Spleen (tissue), 11 donors: ENCODE measurements around the gene CEACAM4. TPM values are rescaled to one million over a fixed set of nuclear protein-coding genes. Genes with fewer than 3 reads are reported as not detected.

Source experiments
- DNase-seq: peaks from one replicate; pipeline ENCODE4 v3.0.0-alpha.2; 2020
- H3K27ac ChIP-seq, 8 donors: fragments of 200-600 bp; sonication (generic) in 7 of 8; 1 replicate in 4 of 8; 2 replicates in 4 of 8; pipeline versions ENCODE4 v1.5.0 to v1.8.0; 2016 to 2021; ENCODE audit warnings: inconsistent platforms in 4 of 8, mild to moderate bottlenecking in 4 of 8, moderate library complexity in 1 of 8
- H3K27me3 ChIP-seq, 7 donors: fragments of 200-600 bp; sonication (generic) in 6 of 7; replicated peaks in 1 of 7; 1 replicate in 4 of 7; 2 replicates in 3 of 7; pipeline versions ENCODE4 v1.5.0 to v1.8.0; 2016 to 2021; ENCODE audit warnings: inconsistent platforms in 3 of 7, mild to moderate bottlenecking in 1 of 7
- H3K36me3 ChIP-seq, 6 donors: fragments of 200-600 bp; sonication (generic) in 5 of 6; 1 replicate in 4 of 6; 2 replicates in 2 of 6; pipeline versions ENCODE4 v1.5.0 to v1.8.0; 2016 to 2021; ENCODE audit warnings: inconsistent platforms in 2 of 6
- H3K4me1 ChIP-seq, 6 donors: fragments of 200-600 bp; sonication (generic) in 5 of 6; 1 replicate in 3 of 6; 2 replicates in 3 of 6; pipeline versions ENCODE4 v1.5.0 to v1.8.0; 2016 to 2021; ENCODE audit warnings: inconsistent platforms in 3 of 6
- H3K4me3 ChIP-seq, 8 donors: fragments of 200-600 bp; sonication (generic) in 7 of 8; 1 replicate in 4 of 8; 2 replicates in 4 of 8; pipeline versions ENCODE4 v1.5.0 to v1.8.0; 2016 to 2021; ENCODE audit warnings: inconsistent platforms in 4 of 8, mild to moderate bottlenecking in 4 of 8, moderate library complexity in 2 of 8
- H3K9me3 ChIP-seq, 8 donors: fragments of 200-600 bp; sonication (generic) in 7 of 8; 1 replicate in 4 of 8; 2 replicates in 4 of 8; pipeline versions ENCODE4 v1.5.0 to v1.8.0; 2016 to 2021; ENCODE audit warnings: inconsistent platforms in 4 of 8
- POLR2A ChIP-seq, 3 donors: fragments of 450-650 bp; IDR thresholded peaks; one replicate each; pipeline ENCODE4 v1.5.1; 2017; ENCODE audit warnings: antibody characterized with exemption in 3 of 3, mild to moderate bottlenecking in 1 of 3
- POLR2AphosphoS5 ChIP-seq, 3 donors: sonication (generic); formaldehyde crosslinking; IDR thresholded peaks; one replicate each; pipeline ENCODE4 v1.5.1; 2017; ENCODE audit warnings: antibody characterized with exemption in 3 of 3
- WGBS, 5 donors: extraction: QIAGEN DNeasy Blood & Tissue Kit in 3 of 5; methylation state at CpG; one replicate each; pipeline versions ENCODE4 v1.1.5 to v1.1.7; 2013 to 2018; 5-methylcytosine and 5-hydroxymethylcytosine counted together
- intact Hi-C: fragments of 100-400 bp; cut with DNase I; formaldehyde crosslinking; loops from one replicate; pipeline ENCODE4 v1.15.0; 2023; ENCODE audit warnings: low total_unique reads
- polyA plus RNA-seq, 3 donors: library from polyadenylated mRNA; stranded (reverse); fragments of 200-250 nt; gene quantifications; one replicate each; pipeline ENCODE4 v1.2.1, GENCODE V29; 2013
- total RNA-seq, 7 donors: library from RNA; depleted of rRNA in 3 of 7; stranded (reverse); fragments of >200 nt in 3 of 7; fragmentation: NEBNext Ultra II Directional in 4 of 7; extraction: Animal tissue kit (Norgen Biotek cat#: 25700) in 4 of 7; gene quantifications; one replicate each; pipeline versions ENCODE4 v1.1.0 to v1.2.1, GENCODE V29; 2016 to 2021
- TF ChIP-seq, protein P1 (sequence below), 11 experiments: fragments of 200-600 bp in 7 of 11; fragments of 450-650 bp in 4 of 11; sonication (generic) in 4 of 11; IDR thresholded peaks in 8 of 11; conservative IDR thresholded peaks in 3 of 11; 1 replicate in 7 of 11; 2 replicates in 4 of 11; pipeline versions ENCODE4 v1.4.0 to v1.8.0; 2016 to 2021; ENCODE audit warnings: antibody characterized with exemption in 11 of 11, inconsistent platforms in 4 of 11, mild to moderate bottlenecking in 1 of 11
- donor health status: healthy with polysubstance abuse.
- donor health status: DM: no; HTN: no; CAD: no; lungs with moderate emphysema.
- donor health status: DM: no; HTN: no; CAD: no.
- donor health status: Bipolar disorder and iron deficiency.
- donor health status: healthy.
- donor health status: DM: no; HTN: no; CAD: no.
- donor health status: DM: yes; HTN: yes; CAD: no.

CEACAM4 gene
- total and polyA plus RNA-seq, 10 donors: 3.3 to 76.4 (median 20.7) TPM

DNA sequence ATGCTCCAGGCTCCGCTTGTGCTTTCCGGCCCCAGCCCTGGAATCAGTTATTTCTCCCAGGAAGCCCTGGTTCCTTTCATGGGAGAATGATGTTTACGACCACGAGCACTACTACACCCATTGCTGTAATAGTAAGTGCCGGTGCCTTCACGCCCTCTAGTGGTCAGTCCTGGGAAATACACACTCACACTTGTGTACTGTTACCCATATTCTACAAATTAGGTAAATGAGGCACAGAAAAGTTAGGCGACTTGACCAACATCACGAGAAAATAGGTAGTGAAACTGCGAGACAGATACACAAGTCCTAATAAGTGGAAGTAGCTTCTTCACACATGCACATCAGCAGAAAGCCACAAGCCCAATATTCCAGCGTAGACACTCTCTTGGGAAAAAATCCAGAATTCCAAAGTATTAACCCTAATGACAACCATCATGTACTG lies 29.3 kb downstream of the CEACAM4 start:
- peak; percentile 86 for DNase-seq
- peaks cover 0 to 25% (median 0%) of the 10 kb centered on the region in 7 donors for H3K27me3 ChIP-seq
- WGBS, 5 donors: 7 to 9% (median 8%) methylated on average over 10 of the region's 10 CpGs
- no peaks in the 10 kb centered on the region for H3K36me3 ChIP-seq
- H3K27ac ChIP-seq: no peak overlapping the region
- H3K9me3 ChIP-seq: no peaks in the 10 kb centered on the region
- intact Hi-C loops: no loop called here
- no peak overlapping the region for H3K4me3 ChIP-seq
- peaks cover 0 to 27% (median 12%) of the 10 kb centered on the region in 6 donors for H3K4me1 ChIP-seq
- TF ChIP-seq, protein P1, sequence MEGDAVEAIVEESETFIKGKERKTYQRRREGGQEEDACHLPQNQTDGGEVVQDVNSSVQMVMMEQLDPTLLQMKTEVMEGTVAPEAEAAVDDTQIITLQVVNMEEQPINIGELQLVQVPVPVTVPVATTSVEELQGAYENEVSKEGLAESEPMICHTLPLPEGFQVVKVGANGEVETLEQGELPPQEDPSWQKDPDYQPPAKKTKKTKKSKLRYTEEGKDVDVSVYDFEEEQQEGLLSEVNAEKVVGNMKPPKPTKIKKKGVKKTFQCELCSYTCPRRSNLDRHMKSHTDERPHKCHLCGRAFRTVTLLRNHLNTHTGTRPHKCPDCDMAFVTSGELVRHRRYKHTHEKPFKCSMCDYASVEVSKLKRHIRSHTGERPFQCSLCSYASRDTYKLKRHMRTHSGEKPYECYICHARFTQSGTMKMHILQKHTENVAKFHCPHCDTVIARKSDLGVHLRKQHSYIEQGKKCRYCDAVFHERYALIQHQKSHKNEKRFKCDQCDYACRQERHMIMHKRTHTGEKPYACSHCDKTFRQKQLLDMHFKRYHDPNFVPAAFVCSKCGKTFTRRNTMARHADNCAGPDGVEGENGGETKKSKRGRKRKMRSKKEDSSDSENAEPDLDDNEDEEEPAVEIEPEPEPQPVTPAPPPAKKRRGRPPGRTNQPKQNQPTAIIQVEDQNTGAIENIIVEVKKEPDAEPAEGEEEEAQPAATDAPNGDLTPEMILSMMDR (IDR thresholded peaks at IDR 0.05 in 8 of 11, conservative IDR thresholded peaks at IDR 0.05 in 3 of 11): peak; percentile 80 to 95 (median 90)
- TF ChIP-seq POLR2AphosphoS5 (IDR thresholded peaks at IDR 0.05): no peak

DNA sequence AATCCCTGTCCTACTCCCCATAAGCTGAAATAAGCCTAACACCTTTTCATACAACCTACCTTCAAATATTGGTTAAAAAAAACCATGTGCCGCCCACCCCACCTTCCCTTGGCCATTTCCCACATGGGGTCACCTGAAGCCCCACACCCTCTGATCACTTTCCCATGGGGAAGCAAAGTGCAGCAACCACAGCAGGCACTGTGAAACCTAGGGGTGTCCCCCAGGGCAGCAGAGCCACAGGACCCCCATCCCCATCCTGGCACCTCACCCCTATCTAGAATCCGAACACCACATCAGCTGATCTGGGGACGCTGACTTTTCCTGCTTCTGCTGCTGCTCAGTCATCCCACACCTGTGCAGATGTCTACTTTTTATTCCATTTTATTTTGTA lies 31.0 kb downstream of the CEACAM4 start:
- H3K4me3 ChIP-seq: no peak overlapping the region
- TF ChIP-seq, protein P1 (IDR thresholded peaks at IDR 0.05 in 8 of 11, conservative IDR thresholded peaks at IDR 0.05 in 3 of 11): no peak
- TF ChIP-seq POLR2AphosphoS5 (IDR thresholded peaks at IDR 0.05) (no peak), POLR2A (IDR thresholded peaks at IDR 0.05) (no peak)
- peaks cover 0 to 29% (median 0%) of the 10 kb centered on the region in 7 donors for H3K27me3 ChIP-seq
- no peaks in the 10 kb centered on the region for H3K36me3 ChIP-seq
- WGBS, 5 donors: 43 to 57% (median 52%) methylated on average over 3 of the region's 3 CpGs
- DNase-seq: peak; percentile 56
- intact Hi-C loops: no loop called here
- H3K9me3 ChIP-seq: no peaks in the 10 kb centered on the region
- peaks cover 0 to 27% (median 12%) of the 10 kb centered on the region in 6 donors for H3K4me1 ChIP-seq
- no peak overlapping the region for H3K27ac ChIP-seq

DNA sequence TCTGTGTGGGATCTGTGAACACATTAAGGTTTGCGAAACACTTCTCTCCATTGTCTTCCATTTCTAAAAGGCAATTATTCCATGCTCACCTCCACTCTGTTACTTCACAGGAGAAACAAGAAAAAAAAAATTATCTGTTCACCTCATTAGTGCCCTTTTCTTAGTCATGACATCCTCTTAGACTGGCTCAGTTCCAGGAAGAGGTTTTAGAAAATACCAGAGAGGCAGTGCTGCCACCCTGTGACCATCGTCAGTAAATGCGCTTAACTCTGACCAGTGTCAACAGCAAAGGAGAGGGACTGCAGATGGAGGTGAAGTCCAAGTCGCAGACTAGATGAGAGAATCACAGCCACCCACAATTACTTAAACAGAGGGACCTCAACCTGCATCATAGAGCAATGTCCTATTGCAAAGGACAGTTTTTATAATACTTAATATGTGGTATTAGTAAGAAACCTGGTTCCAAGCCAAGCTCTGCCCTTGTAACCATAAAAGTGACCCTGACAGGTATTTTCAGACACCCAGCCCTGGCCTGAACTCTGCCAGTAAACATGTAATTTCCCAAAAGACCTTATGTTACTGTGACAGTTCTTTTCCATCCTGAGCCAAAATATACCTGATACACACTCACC lies 31.5 kb downstream of the CEACAM4 start:
- Histone ChIP-seq H3K27ac (peak overlapping the region in 4 of 8 donors; percentile 22 to 67 (median 60)), H3K27me3 (peaks cover 0 to 29% (median 0%) of the 10 kb centered on the region in 7 donors), H3K9me3 (no peaks in the 10 kb centered on the region), H3K4me3 (no peak overlapping the region), H3K36me3 (no peaks in the 10 kb centered on the region), H3K4me1 (peaks cover 0 to 27% (median 12%) of the 10 kb centered on the region in 6 donors)
- DNase-seq: peak; percentile 81
- TF ChIP-seq POLR2A (IDR thresholded peaks at IDR 0.05) (no peak), POLR2AphosphoS5 (IDR thresholded peaks at IDR 0.05) (peak in 1 of 3 donors; percentile 81)
- TF ChIP-seq, protein P1 (IDR thresholded peaks at IDR 0.05 in 8 of 11, conservative IDR thresholded peaks at IDR 0.05 in 3 of 11): peak; percentile 60 to 89 (median 81)
- intact Hi-C loops: no loop called here
- 23 to 27% (median 24%) methylated on average over 4 of the region's 4 CpGs for WGBS, 5 donors

DNA sequence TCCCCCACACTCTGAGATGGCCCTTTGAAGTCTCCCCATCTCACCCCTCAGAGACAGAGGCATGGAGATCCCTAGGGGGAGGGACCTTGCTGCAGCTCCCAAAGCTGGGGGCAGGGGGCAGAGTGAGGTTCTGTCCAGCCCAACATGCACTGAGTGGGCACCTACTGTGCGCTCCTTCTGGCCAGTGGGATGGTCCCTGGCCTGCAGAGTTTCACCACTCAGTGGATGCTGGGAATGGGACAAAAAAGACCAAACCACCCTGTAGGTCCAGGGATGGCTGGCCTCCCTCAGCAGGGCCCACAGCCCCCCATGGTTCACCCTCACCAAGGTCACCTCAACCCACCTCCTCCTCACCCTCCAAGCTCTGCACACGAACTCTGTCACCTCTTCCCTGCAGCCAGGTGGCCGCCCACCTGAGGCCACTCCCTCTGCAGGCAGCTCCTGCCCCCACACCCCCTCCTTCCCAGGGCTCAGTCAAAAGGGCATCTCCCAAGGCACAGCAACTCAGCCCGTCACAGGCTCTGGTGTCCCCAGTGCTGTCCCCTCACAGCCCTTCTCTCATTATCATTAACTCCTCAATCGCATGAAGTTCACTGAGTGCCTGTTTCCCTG lies 34.8 kb downstream of the CEACAM4 start:
- 42 to 63% (median 56%) methylated on average over 5 of the region's 5 CpGs for WGBS, 5 donors

More for the DNA sequence above, 34.8 kb downstream of the CEACAM4 start:
- DNase-seq: peak; percentile 56
- H3K9me3 ChIP-seq: no peaks in the 10 kb centered on the region
- no peak overlapping the region for H3K27ac ChIP-seq
- TF ChIP-seq POLR2A (IDR thresholded peaks at IDR 0.05): no peak
- TF ChIP-seq POLR2AphosphoS5 (IDR thresholded peaks at IDR 0.05): no peak
- TF ChIP-seq, protein P1 (IDR thresholded peaks at IDR 0.05 in 8 of 11, conservative IDR thresholded peaks at IDR 0.05 in 3 of 11): no peak
- peaks cover 0 to 23% (median 0%) of the 10 kb centered on the region in 6 donors for H3K36me3 ChIP-seq
- peaks cover 0 to 25% (median 0%) of the 10 kb centered on the region in 7 donors for H3K27me3 ChIP-seq
- H3K4me3 ChIP-seq: no peak overlapping the region
- intact Hi-C loops: no loop called here
- peaks cover 0 to 15% (median 9%) of the 10 kb centered on the region in 6 donors for H3K4me1 ChIP-seq
